ENCODE measurements around the gene KATNB1. TPM values are rescaled to one million over a fixed set of nuclear protein-coding genes. Genes with fewer than 3 reads are reported as not detected.

KATNB1 gene
- total RNA-seq, 2 experiments from 2014 or later: 25.5 to 30.0 TPM

DNA sequence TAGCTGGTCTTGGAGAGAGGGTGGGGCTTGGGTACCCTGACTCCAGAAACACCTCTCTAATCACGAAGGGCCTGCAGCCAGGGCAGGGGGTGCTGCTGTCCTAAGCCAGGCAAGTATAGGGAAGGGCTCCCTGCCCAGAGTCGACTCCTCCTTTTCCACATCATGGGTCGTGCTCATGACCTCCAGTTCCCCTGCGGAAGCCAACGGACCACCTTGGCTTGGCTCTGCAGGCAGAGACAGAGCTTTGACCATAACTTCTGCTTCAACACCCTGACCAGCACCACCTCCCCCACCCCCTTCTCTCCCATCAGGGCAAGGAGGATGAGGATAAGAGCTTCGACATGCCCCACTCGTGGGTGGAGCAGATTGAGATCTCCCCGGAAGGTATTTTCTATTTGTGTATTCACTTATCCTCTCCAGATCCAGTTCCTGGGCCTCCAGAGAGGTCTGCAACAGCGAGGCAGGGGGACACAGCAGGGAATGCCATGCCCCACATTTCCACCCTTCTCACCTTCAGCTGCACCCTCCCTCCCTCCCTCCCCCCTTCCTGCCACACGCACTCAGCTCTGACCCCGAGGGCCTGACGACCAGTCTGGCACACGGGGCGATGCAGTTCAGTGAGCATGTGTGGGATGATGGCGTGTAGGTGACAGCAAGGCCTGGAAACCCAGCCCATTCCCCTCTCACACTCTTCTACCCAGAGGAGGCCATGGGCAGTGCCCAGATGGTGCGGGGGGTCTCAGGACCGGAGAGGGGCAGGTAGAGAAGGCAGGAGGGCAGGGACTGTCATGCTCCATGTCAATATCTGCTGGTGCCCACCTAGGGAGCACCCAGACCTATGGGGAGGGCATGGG is 14.0 kb upstream of the KATNB1 start:
- Mint-ChIP-seq H3K4me1 (ENCODE audit: low read depth) (no peaks in the 10 kb centered on the region), H3K36me3 (ENCODE audit: low read depth) (no peaks in the 10 kb centered on the region), H3K9me3 (no peaks in the 10 kb centered on the region), H3K27ac (no peak overlapping the region), H3K27me3 (ENCODE audit: low read depth) (no peaks in the 10 kb centered on the region), H3K4me3 (no peak overlapping the region)
- intact Hi-C loops (cut with micrococcal nuclease): no loop called here
- CTCF ChIA-PET: interaction anchor here (1.2 kb wide), 1 partner anchor 145 kb away, joined by 3 read pairs; no protein-coding TSS in a partner anchor
- DNase-seq: no peak

DNA sequence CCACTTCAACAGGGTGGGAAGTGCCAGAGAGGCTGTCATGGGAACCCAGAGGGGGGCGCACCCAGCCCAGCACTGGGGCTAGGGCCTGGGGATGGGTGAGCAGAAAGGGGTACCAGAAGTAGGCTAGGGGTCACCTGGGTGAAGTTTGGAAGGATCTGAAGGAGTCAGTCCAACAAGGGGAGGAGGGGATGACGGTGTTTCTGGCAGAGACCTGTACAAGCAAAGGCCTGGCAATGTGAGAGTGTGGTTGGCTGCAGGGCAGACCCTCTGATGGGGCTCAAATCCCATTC is 13.4 kb upstream of the KATNB1 start:
- CTCF ChIA-PET: interaction anchor here (1.2 kb wide), 1 partner anchor 146 kb away, joined by 3 read pairs; no protein-coding TSS in a partner anchor
- no peak overlapping the region for H3K27ac Mint-ChIP-seq
- intact Hi-C loops (cut with micrococcal nuclease): no loop called here

GRCh38 chr16:57722651-57723050 is 12.9 kb upstream of the KATNB1 start:
- no peak overlapping the region for H3K27ac Mint-ChIP-seq
- intact Hi-C loops (cut with micrococcal nuclease): no loop called here
- no peak for DNase-seq
- no peaks in the 10 kb centered on the region for H3K27me3 Mint-ChIP-seq (ENCODE audit: low read depth)
- CTCF ChIA-PET: interaction anchor here (0.8 to 1.2 kb wide), 3 partner anchors 14 to 74 kb away, joined by 3 read pairs; no protein-coding TSS in a partner anchor
- H3K9me3 Mint-ChIP-seq: no peaks in the 10 kb centered on the region
- no peaks in the 10 kb centered on the region for H3K36me3 Mint-ChIP-seq (ENCODE audit: low read depth)
- H3K4me1 Mint-ChIP-seq (ENCODE audit: low read depth): no peaks in the 10 kb centered on the region
- no peak overlapping the region for H3K4me3 Mint-ChIP-seq

More for the DNA sequence above, 13.4 kb upstream of the KATNB1 start:
- no peaks in the 10 kb centered on the region for H3K9me3 Mint-ChIP-seq
- H3K27me3 Mint-ChIP-seq (ENCODE audit: low read depth): no peaks in the 10 kb centered on the region
- no peaks in the 10 kb centered on the region for H3K36me3 Mint-ChIP-seq (ENCODE audit: low read depth)
- H3K4me3 Mint-ChIP-seq: no peak overlapping the region
- no peak for DNase-seq
- no peaks in the 10 kb centered on the region for H3K4me1 Mint-ChIP-seq (ENCODE audit: low read depth)

DNA sequence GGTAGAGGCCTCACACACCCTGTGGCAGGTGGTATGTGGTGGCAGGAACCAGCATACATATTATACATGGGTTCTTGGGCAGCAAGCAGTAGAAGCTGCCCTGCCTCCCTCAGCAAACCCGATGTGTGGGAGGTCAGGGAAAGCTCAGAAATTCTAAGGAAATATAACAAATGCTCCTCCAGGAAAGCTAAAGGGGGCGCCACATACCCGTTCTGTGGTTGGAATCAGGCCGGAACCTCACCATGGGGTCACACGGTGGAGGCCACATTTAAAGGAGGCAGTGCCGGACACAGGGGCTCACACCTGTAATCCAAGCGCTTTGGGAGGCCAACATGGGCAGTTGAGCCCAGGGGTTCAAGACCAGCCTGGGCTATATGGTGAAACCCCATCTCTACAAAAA is 12.4 kb upstream of the KATNB1 start:
- intact Hi-C loops (cut with micrococcal nuclease): no loop called here
- Mint-ChIP-seq H3K9me3 (no peaks in the 10 kb centered on the region), H3K4me1 (ENCODE audit: low read depth) (no peaks in the 10 kb centered on the region), H3K36me3 (ENCODE audit: low read depth) (no peaks in the 10 kb centered on the region), H3K27me3 (ENCODE audit: low read depth) (no peaks in the 10 kb centered on the region), H3K4me3 (no peak overlapping the region), H3K27ac (no peak overlapping the region)
- DNase-seq: no peak
- CTCF ChIA-PET: interaction anchor here (0.8 to 1.2 kb wide), 3 partner anchors 13 to 75 kb away, joined by 3 read pairs; no protein-coding TSS in a partner anchor

DNA sequence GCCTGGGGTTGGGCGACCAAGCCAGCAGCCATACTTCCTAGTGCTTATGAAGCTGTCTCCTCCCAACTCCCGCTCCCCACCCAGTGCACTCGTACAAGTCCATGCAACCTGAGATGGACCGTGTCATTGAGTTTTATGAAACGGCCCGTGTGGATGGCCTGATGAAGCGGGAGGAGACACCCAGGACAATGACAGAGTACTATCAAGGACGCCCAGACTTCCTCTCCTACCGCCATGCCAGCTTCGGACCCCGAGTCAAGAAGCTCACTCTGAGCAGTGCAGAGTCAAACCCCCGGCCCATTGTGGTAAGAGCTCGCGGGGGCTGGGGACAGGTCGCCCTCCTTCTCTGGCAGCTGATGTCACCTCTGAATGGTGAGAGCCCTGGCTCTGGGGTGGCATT is 11.0 kb upstream of the KATNB1 start:
- intact Hi-C loops (cut with micrococcal nuclease): no loop called here
- no peak for DNase-seq
- Mint-ChIP-seq H3K9me3 (no peaks in the 10 kb centered on the region), H3K36me3 (ENCODE audit: low read depth) (no peaks in the 10 kb centered on the region), H3K27me3 (ENCODE audit: low read depth) (no peaks in the 10 kb centered on the region), H3K4me3 (no peak overlapping the region), H3K27ac (no peak overlapping the region), H3K4me1 (ENCODE audit: low read depth) (no peaks in the 10 kb centered on the region)
- CTCF ChIA-PET: interaction anchor here (0.6 kb wide), 1 partner anchor 83 kb away, joined by 5 read pairs; no protein-coding TSS in a partner anchor

DNA sequence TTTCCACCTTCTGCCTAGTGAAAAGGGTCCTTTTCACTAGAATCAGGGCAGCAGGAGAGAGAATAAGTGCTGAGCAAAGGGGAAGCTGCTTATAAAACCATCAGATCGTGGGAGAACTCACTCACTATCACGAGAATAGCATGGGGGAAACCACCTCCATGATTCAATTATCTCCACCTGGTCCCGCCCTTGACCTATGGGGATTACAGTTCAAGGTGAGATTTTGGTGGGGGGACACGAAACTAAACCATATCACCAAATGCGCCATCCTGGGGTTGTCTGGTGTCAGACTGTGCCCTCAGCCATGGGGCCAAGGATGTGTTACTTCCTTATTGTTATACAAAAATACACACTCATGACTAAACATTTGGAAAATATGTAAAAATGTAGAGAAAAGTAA is 10.4 kb upstream of the KATNB1 start:
- H3K27me3 Mint-ChIP-seq (ENCODE audit: low read depth): no peaks in the 10 kb centered on the region
- H3K36me3 Mint-ChIP-seq (ENCODE audit: low read depth): no peaks in the 10 kb centered on the region
- intact Hi-C loops (cut with micrococcal nuclease): no loop called here
- H3K4me3 Mint-ChIP-seq: no peak overlapping the region
- H3K4me1 Mint-ChIP-seq (ENCODE audit: low read depth): no peaks in the 10 kb centered on the region
- H3K27ac Mint-ChIP-seq: peak overlapping the region; percentile 39
- CTCF ChIA-PET: interaction anchor here (0.7 kb wide), 1 partner anchor 151 kb away, joined by 3 read pairs; no protein-coding TSS in a partner anchor
- no peak for DNase-seq
- H3K9me3 Mint-ChIP-seq: no peaks in the 10 kb centered on the region

- H3K4me1 Mint-ChIP-seq (ENCODE audit: low read depth): no peaks in the 10 kb centered on the region
Measured at GRCh38 chr16:57725554-57725953, 10.0 kb upstream of the KATNB1 start.

DNA sequence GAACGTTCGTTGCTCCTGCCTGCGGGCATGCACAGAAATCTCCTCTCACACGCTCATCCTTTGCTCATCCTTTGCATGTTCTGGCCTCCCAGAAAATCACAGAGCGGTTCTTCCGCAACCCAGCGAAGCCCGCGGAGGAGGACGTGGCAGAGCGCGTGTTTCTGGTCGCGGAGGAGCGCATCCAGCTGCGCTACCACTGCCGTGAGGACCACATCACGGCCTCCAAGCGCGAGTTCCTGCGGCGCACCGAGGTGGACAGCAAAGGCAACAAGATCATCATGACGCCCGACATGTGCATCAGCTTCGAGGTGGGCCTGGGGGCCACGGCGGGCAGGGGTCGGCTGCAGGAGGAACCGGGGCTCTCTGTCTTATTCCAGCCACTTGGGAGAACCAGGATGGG is 9.6 kb upstream of the KATNB1 start:
- intact Hi-C loops (cut with micrococcal nuclease): no loop called here
- Mint-ChIP-seq H3K27ac (no peak overlapping the region), H3K9me3 (no peaks in the 10 kb centered on the region), H3K4me3 (no peak overlapping the region), H3K4me1 (ENCODE audit: low read depth) (no peaks in the 10 kb centered on the region), H3K27me3 (ENCODE audit: low read depth) (no peaks in the 10 kb centered on the region), H3K36me3 (ENCODE audit: low read depth) (no peaks in the 10 kb centered on the region)
- CTCF ChIA-PET: interaction anchor here (0.7 kb wide), 1 partner anchor 151 kb away, joined by 3 read pairs; no protein-coding TSS in a partner anchor
- DNase-seq: no peak

More at GRCh38 chr16:57725554-57725953, 10.0 kb upstream of the KATNB1 start:
- Mint-ChIP-seq H3K27ac (no peak overlapping the region), H3K9me3 (no peaks in the 10 kb centered on the region), H3K36me3 (ENCODE audit: low read depth) (no peaks in the 10 kb centered on the region), H3K4me3 (no peak overlapping the region), H3K27me3 (ENCODE audit: low read depth) (no peaks in the 10 kb centered on the region)
- no peak for DNase-seq
- CTCF ChIA-PET: interaction anchor here (0.7 kb wide), 1 partner anchor 151 kb away, joined by 3 read pairs; no protein-coding TSS in a partner anchor
- intact Hi-C loops (cut with micrococcal nuclease): no loop called here

DNA sequence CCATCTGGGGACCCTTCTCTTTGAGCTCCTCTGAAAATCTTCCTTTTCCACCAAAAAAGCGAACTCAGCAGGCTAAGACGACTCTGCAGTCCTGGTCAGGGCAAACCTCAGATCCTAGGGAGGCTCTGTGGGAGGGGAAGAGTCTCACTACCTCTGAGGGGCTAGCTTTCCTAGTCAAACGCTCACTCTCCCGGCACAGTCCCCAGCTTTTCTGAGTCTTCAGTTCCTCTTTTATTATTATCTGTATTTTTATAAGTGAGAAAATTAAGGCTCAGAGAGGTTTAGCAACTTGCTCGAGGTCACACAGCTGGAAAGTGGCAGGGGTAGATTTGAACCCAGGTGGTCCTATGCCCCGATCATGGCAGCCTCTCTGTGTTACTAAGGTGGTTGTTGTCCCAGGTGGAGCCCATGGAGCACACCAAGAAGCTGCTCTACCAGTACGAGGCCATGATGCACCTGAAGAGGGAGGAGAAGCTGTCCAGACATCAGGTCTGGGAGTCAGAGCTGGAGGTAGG is 9.1 kb upstream of the KATNB1 start:
- H3K27ac Mint-ChIP-seq: no peak overlapping the region

GRCh38 chr16:57727610-57728009 is 8.0 kb upstream of the KATNB1 start:
- no peak overlapping the region for H3K4me3 Mint-ChIP-seq
- H3K9me3 Mint-ChIP-seq: peaks cover 2% of the 10 kb centered on the region
- H3K4me1 Mint-ChIP-seq (ENCODE audit: low read depth): no peaks in the 10 kb centered on the region
- H3K27ac Mint-ChIP-seq: no peak overlapping the region
- DNase-seq: no peak
- intact Hi-C loops (cut with micrococcal nuclease): no loop called here
- H3K36me3 Mint-ChIP-seq (ENCODE audit: low read depth): peaks cover under 1% of the 10 kb centered on the region
- no peaks in the 10 kb centered on the region for H3K27me3 Mint-ChIP-seq (ENCODE audit: low read depth)
- CTCF ChIA-PET: no interaction called here

More for the DNA sequence above, 9.1 kb upstream of the KATNB1 start:
- no peaks in the 10 kb centered on the region for H3K9me3 Mint-ChIP-seq
- H3K4me3 Mint-ChIP-seq: no peak overlapping the region
- H3K36me3 Mint-ChIP-seq (ENCODE audit: low read depth): no peaks in the 10 kb centered on the region
- no peaks in the 10 kb centered on the region for H3K4me1 Mint-ChIP-seq (ENCODE audit: low read depth)
- intact Hi-C loops (cut with micrococcal nuclease): no loop called here
- CTCF ChIA-PET: interaction anchor here (0.7 kb wide), 1 partner anchor 10 kb away, joined by 4 read pairs; no protein-coding TSS in a partner anchor
- no peak for DNase-seq
- no peaks in the 10 kb centered on the region for H3K27me3 Mint-ChIP-seq (ENCODE audit: low read depth)

- no peak overlapping the region for H3K4me3 Mint-ChIP-seq
- peaks cover 10% of the 10 kb centered on the region for H3K36me3 Mint-ChIP-seq (ENCODE audit: low read depth)
- intact Hi-C loops (cut with micrococcal nuclease): no loop called here
- H3K4me1 Mint-ChIP-seq (ENCODE audit: low read depth): no peaks in the 10 kb centered on the region
- peaks cover 11% of the 10 kb centered on the region for H3K9me3 Mint-ChIP-seq
- DNase-seq: no peak
- no peaks in the 10 kb centered on the region for H3K27me3 Mint-ChIP-seq (ENCODE audit: low read depth)
- CTCF ChIA-PET: no interaction called here
- H3K27ac Mint-ChIP-seq: no peak overlapping the region
Measured at GRCh38 chr16:57728336-57729181, 7.0 kb upstream of the KATNB1 start.

DNA sequence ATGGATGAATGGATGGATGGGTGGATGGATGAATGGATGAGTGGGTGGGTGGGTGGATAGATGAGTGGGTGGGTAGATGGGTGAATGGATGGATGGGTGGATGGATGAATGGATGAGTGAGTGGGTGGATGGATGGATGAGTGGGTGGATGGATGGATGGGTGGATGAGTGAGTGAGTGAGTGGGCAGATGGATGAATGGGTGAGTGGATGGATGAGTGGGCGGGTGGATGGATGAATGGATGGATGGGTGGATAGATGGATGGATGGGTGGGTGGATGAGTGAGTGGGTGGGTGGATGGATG is 6.4 kb upstream of the KATNB1 start:
- DNase-seq: no peak
- Mint-ChIP-seq H3K27ac (no peak overlapping the region), H3K4me1 (ENCODE audit: low read depth) (no peaks in the 10 kb centered on the region), H3K36me3 (ENCODE audit: low read depth) (peaks cover 10% of the 10 kb centered on the region), H3K27me3 (ENCODE audit: low read depth) (no peaks in the 10 kb centered on the region), H3K4me3 (no peak overlapping the region), H3K9me3 (peaks cover 11% of the 10 kb centered on the region)
- CTCF ChIA-PET: no interaction called here
- intact Hi-C loops (cut with micrococcal nuclease): no loop called here

Data from activated naive CD4-positive, alpha-beta T cell treated with anti-CD3 and anti-CD28 coated beads for 36 hours (primary cell).